ENCODE data around the gene PTPRO.

The PTPRO gene

GRCh38 chr12:15494329-15495046 lies 172.2 kb downstream of the PTPRO start:
- Histone ChIP-seq H3K9me3 (ENCODE audit: insufficient read depth, low read length) (no peaks in the 10 kb centered on the region), H4K20me1 (ENCODE audit: insufficient read depth, low read length) (no peaks in the 10 kb centered on the region), H3K36me3 (replicated peaks; ENCODE audit: low read depth, low read length) (no peaks in the 10 kb centered on the region), H2AFZ (ENCODE audit: low read depth, low read length) (no peak overlapping the region; the same call in 1 of the 2 replicates), H3K27ac (ENCODE audit: low read length) (peak overlapping the region; percentile 32), H3K27me3 (ENCODE audit: low read depth, low read length) (no peaks in the 10 kb centered on the region), H3K4me1 (ENCODE audit: low read length) (peaks cover 29% of the 10 kb centered on the region), H3K9ac (ENCODE audit: low read length) (peak overlapping the region; percentile 23; the same call in 1 of the 2 replicates), H3K79me2 (ENCODE audit: low read length) (no peaks in the 10 kb centered on the region), H3K4me2 (ENCODE audit: low read length) (peak overlapping the region; percentile 68), H3K4me3 (ENCODE audit: low read length) (peak overlapping the region; percentile 70)
- TF ChIP-seq, protein P1, sequence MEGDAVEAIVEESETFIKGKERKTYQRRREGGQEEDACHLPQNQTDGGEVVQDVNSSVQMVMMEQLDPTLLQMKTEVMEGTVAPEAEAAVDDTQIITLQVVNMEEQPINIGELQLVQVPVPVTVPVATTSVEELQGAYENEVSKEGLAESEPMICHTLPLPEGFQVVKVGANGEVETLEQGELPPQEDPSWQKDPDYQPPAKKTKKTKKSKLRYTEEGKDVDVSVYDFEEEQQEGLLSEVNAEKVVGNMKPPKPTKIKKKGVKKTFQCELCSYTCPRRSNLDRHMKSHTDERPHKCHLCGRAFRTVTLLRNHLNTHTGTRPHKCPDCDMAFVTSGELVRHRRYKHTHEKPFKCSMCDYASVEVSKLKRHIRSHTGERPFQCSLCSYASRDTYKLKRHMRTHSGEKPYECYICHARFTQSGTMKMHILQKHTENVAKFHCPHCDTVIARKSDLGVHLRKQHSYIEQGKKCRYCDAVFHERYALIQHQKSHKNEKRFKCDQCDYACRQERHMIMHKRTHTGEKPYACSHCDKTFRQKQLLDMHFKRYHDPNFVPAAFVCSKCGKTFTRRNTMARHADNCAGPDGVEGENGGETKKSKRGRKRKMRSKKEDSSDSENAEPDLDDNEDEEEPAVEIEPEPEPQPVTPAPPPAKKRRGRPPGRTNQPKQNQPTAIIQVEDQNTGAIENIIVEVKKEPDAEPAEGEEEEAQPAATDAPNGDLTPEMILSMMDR (IDR thresholded peaks at IDR 0.05; ENCODE audit: low read depth, low read length) = no peak
- TF ChIP-seq EZH2phosphoT487 (IDR thresholded peaks at IDR 0.05; ENCODE audit: low read depth) = no peak

- no peak overlapping the region for H3K4me3 ChIP-seq (ENCODE audit: low read length)
- H2AFZ ChIP-seq (ENCODE audit: low read depth, low read length) = no peak overlapping the region
- H3K79me2 ChIP-seq (ENCODE audit: low read length) = no peaks in the 10 kb centered on the region
- no peaks in the 10 kb centered on the region for H4K20me1 ChIP-seq (ENCODE audit: insufficient read depth, low read length)
- TF ChIP-seq, protein P1 (IDR thresholded peaks at IDR 0.05; ENCODE audit: low read depth, low read length) = no peak
- no peak for TF ChIP-seq EZH2phosphoT487 (IDR thresholded peaks at IDR 0.05; ENCODE audit: low read depth)
- H3K9ac ChIP-seq (ENCODE audit: low read length) = no peak overlapping the region
- no peak overlapping the region for H3K27ac ChIP-seq (ENCODE audit: low read length)
- H3K27me3 ChIP-seq (ENCODE audit: low read depth, low read length) = no peaks in the 10 kb centered on the region
- peaks cover 29% of the 10 kb centered on the region for H3K4me1 ChIP-seq (ENCODE audit: low read length)
- no peaks in the 10 kb centered on the region for H3K36me3 ChIP-seq (replicated peaks; ENCODE audit: low read depth, low read length)
- H3K4me2 ChIP-seq (ENCODE audit: low read length) = no peak overlapping the region
- H3K9me3 ChIP-seq (ENCODE audit: insufficient read depth, low read length) = no peaks in the 10 kb centered on the region
These were observed 173.4 kb downstream of the PTPRO start for GRCh38 chr12:15495746-15496145.

- peaks cover 29% of the 10 kb centered on the region for H3K4me1 ChIP-seq (ENCODE audit: low read length)
- H3K27me3 ChIP-seq (ENCODE audit: low read depth, low read length) = no peaks in the 10 kb centered on the region
- no peak overlapping the region for H3K4me2 ChIP-seq (ENCODE audit: low read length)
- TF ChIP-seq EZH2phosphoT487 (IDR thresholded peaks at IDR 0.05; ENCODE audit: low read depth) = no peak
- TF ChIP-seq, protein P1 (IDR thresholded peaks at IDR 0.05; ENCODE audit: low read depth, low read length) = no peak
- no peaks in the 10 kb centered on the region for H4K20me1 ChIP-seq (ENCODE audit: insufficient read depth, low read length)
- no peaks in the 10 kb centered on the region for H3K79me2 ChIP-seq (ENCODE audit: low read length)
- no peaks in the 10 kb centered on the region for H3K36me3 ChIP-seq (replicated peaks; ENCODE audit: low read depth, low read length)
- no peak overlapping the region for H3K27ac ChIP-seq (ENCODE audit: low read length)
- no peaks in the 10 kb centered on the region for H3K9me3 ChIP-seq (ENCODE audit: insufficient read depth, low read length)
- H2AFZ ChIP-seq (ENCODE audit: low read depth, low read length) = no peak overlapping the region
- no peak overlapping the region for H3K9ac ChIP-seq (ENCODE audit: low read length)
- no peak overlapping the region for H3K4me3 ChIP-seq (ENCODE audit: low read length)
These were observed 174.4 kb downstream of the PTPRO start for GRCh38 chr12:15496738-15497137.

DNA sequence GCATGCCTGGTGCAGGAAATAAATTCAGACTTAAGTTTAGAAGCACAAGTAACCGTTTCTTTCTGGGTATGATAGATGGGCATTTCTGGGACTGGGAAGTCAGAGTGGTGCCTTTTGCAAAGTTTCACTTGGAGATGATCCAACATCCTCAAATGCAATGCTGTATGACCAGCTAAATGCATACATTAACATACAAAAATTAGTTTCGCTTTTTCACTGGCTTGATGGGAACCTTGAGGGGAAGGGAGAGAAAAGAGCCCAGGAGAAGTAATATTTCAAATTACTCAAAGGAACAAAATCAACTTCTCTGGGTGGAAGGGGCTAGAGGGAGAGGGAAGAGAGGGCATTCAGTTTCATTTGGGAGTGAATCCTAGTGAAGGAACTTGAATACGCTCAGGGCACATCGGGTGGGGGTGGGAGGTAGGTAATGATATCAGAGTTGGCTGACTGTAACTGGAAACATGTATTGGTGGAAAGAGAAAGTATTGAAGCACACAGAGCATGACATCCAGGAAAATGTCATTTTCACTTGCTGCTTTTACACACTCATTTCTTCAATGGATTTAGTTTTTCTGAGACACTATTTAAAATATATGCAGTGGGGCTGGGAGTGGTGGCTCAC lies 175.5 kb downstream of the PTPRO start:
- TF ChIP-seq EZH2phosphoT487 (IDR thresholded peaks at IDR 0.05; ENCODE audit: low read depth) = no peak
- TF ChIP-seq, protein P1 (IDR thresholded peaks at IDR 0.05; ENCODE audit: low read depth, low read length) = no peak
- H3K4me2 ChIP-seq (ENCODE audit: low read length) = peak overlapping the region; percentile 46

More for the DNA sequence above, 175.5 kb downstream of the PTPRO start:
- Histone ChIP-seq H3K9me3 (ENCODE audit: insufficient read depth, low read length) (no peaks in the 10 kb centered on the region), H3K4me1 (ENCODE audit: low read length) (peaks cover 29% of the 10 kb centered on the region), H3K27ac (ENCODE audit: low read length) (no peak overlapping the region), H3K79me2 (ENCODE audit: low read length) (no peaks in the 10 kb centered on the region), H3K4me3 (ENCODE audit: low read length) (peak overlapping the region; percentile 33), H3K36me3 (replicated peaks; ENCODE audit: low read depth, low read length) (no peaks in the 10 kb centered on the region), H2AFZ (ENCODE audit: low read depth, low read length) (peak overlapping the region; percentile 48), H3K9ac (ENCODE audit: low read length) (no peak overlapping the region), H3K27me3 (ENCODE audit: low read depth, low read length) (no peaks in the 10 kb centered on the region), H4K20me1 (ENCODE audit: insufficient read depth, low read length) (no peaks in the 10 kb centered on the region)
